Mesenchymal stem cell (in vitro differentiated cells and primary cell): ENCODE data around the gene ADAMTSL1.

Experiments
- DNase-seq: peaks from one replicate; pipeline ENCODE4 v3.0.0-alpha.2; 2013
- H2AFZ ChIP-seq: one replicate; pipeline ENCODE4 v1.6.1; 2013; ENCODE audit warnings: low read depth, mild to moderate bottlenecking, control low read depth, inconsistent platforms, low read length, moderate library complexity
- H2AK5ac ChIP-seq: 2 replicates; pipeline ENCODE4 v1.6.1; 2013; ENCODE audit warnings: low read length, moderate library complexity, mild to moderate bottlenecking, inconsistent platforms; ENCODE audit not compliant: severe bottlenecking
- H2BK120ac ChIP-seq: one replicate; pipeline ENCODE4 v1.6.1; 2013; ENCODE audit warnings: low read depth, mild to moderate bottlenecking, inconsistent platforms, low read length, moderate library complexity
- H2BK12ac ChIP-seq, 2 experiments: one replicate each; pipeline ENCODE4 v1.6.1; 2013; ENCODE audit warnings: inconsistent platforms in 2 of 2, low read length in 2 of 2, mild to moderate bottlenecking in 2 of 2, moderate library complexity in 2 of 2, control low read depth in 1 of 2
- H2BK15ac ChIP-seq: one replicate; pipeline ENCODE4 v1.6.1; 2013; ENCODE audit warnings: mild to moderate bottlenecking, low read depth, inconsistent platforms; ENCODE audit not compliant: poor library complexity, severe bottlenecking
- H2BK5ac ChIP-seq: 2 replicates; pipeline ENCODE4 v1.6.1; 2013; ENCODE audit warnings: low read depth, mild to moderate bottlenecking, low read length, control low read depth, inconsistent platforms; ENCODE audit not compliant: poor library complexity, severe bottlenecking
- H3K14ac ChIP-seq, 2 experiments: one replicate each; pipeline ENCODE4 v1.6.1; 2013; ENCODE audit warnings: inconsistent platforms in 2 of 2, low read length in 2 of 2, control low read depth in 1 of 2, mild to moderate bottlenecking in 1 of 2, moderate library complexity in 1 of 2
- H3K18ac ChIP-seq, 2 experiments: one replicate each; pipeline ENCODE4 v1.6.1; 2013; ENCODE audit warnings: inconsistent platforms in 2 of 2, low read length in 2 of 2, control low read depth in 1 of 2, low read depth in 1 of 2, mild to moderate bottlenecking in 1 of 2
- H3K23ac ChIP-seq, 2 experiments: one replicate each; pipeline ENCODE4 v1.6.1; 2013; ENCODE audit warnings: inconsistent platforms in 2 of 2, low read length in 2 of 2, mild to moderate bottlenecking in 2 of 2, moderate library complexity in 2 of 2, control low read depth in 1 of 2
- H3K27ac ChIP-seq: 2 replicates; pipeline ENCODE4 v1.5.1; 2013; ENCODE audit warnings: mild to moderate bottlenecking, moderate library complexity, low read length, control low read depth, inconsistent platforms; ENCODE audit not compliant: poor library complexity, severe bottlenecking
- H3K27me3 ChIP-seq, 2 experiments: 2 replicates each; pipeline versions ENCODE4 v1.6.1 to v1.7.0; 2013; ENCODE audit warnings: low read length in 2 of 2, mild to moderate bottlenecking in 2 of 2, moderate library complexity in 2 of 2, control low read depth in 1 of 2, inconsistent platforms in 1 of 2; ENCODE audit not compliant: control insufficient read depth in 1 of 2, insufficient read depth in 1 of 2
- H3K36me3 ChIP-seq, 2 experiments: 2 replicates each; pipeline versions ENCODE4 v1.6.1 to v1.7.0; 2013; ENCODE audit warnings: low read length in 2 of 2, control low read depth in 1 of 2, inconsistent platforms in 1 of 2, low read depth in 1 of 2, mild to moderate bottlenecking in 1 of 2; ENCODE audit not compliant: insufficient read depth in 2 of 2, control insufficient read depth in 1 of 2
- H3K4ac ChIP-seq, 2 experiments: one replicate each; pipeline ENCODE4 v1.6.1; 2013; ENCODE audit warnings: inconsistent platforms in 2 of 2, low read length in 2 of 2, mild to moderate bottlenecking in 2 of 2, moderate library complexity in 2 of 2, control low read depth in 1 of 2, low read depth in 1 of 2
- H3K4me1 ChIP-seq: 2 replicates; pipeline ENCODE4 v1.6.1; 2013; ENCODE audit warnings: low read depth, low read length, control low read depth; ENCODE audit not compliant: control insufficient read depth, insufficient read depth
- H3K4me2 ChIP-seq: 2 replicates; pipeline ENCODE4 v1.6.1; 2013; ENCODE audit warnings: low read length, mild to moderate bottlenecking, inconsistent platforms; ENCODE audit not compliant: poor library complexity, severe bottlenecking
- H3K4me3 ChIP-seq, 2 experiments: 2 replicates each; pipeline versions ENCODE4 v1.5.1 to v1.7.0; 2013; ENCODE audit warnings: low read length in 2 of 2, mild to moderate bottlenecking in 2 of 2, control low read depth in 1 of 2, low read depth in 1 of 2; ENCODE audit not compliant: insufficient read depth in 1 of 2
- H3K79me1 ChIP-seq: replicated peaks from 2 replicates; pipeline ENCODE4 v1.6.1; 2013; ENCODE audit warnings: mild to moderate bottlenecking, control low read depth, low read length, inconsistent platforms; ENCODE audit not compliant: poor library complexity, severe bottlenecking
- H3K9ac ChIP-seq: 2 replicates; pipeline ENCODE4 v1.7.0; 2013; ENCODE audit warnings: mild to moderate bottlenecking, low read length, moderate library complexity
- H3K9me3 ChIP-seq: 2 replicates; pipeline ENCODE4 v1.7.0; 2013; ENCODE audit warnings: mild to moderate bottlenecking, low read length; ENCODE audit not compliant: control insufficient read depth
- H4K8ac ChIP-seq: one replicate; pipeline ENCODE4 v1.6.1; 2013; ENCODE audit warnings: inconsistent platforms, mild to moderate bottlenecking, low read length, moderate library complexity
- H4K91ac ChIP-seq: one replicate; pipeline ENCODE4 v1.6.1; 2013; ENCODE audit warnings: mild to moderate bottlenecking, low read length, inconsistent platforms
- WGBS: methylation state at CpG from one replicate; pipeline ENCODE4 v1.1.7; 2013; ENCODE audit warnings: mixed read lengths; 5-methylcytosine and 5-hydroxymethylcytosine counted together

Gene ADAMTSL1

GRCh38 chr9:18857334-18857733, 383.4 kb downstream of the ADAMTSL1 start:
- H3K14ac ChIP-seq = no peak overlapping the region
- DNase-seq = no peak
- H4K8ac ChIP-seq = no peak overlapping the region
- no peaks in the 10 kb centered on the region for H3K27me3 ChIP-seq
- no peak overlapping the region for H3K23ac ChIP-seq
- H3K9me3 ChIP-seq = no peaks in the 10 kb centered on the region
- H2BK5ac ChIP-seq = no peak overlapping the region
- WGBS = 90% methylated on average over 1 of the region's 4 CpGs
- no peak overlapping the region for H3K18ac ChIP-seq
- no peak overlapping the region for H2BK12ac ChIP-seq
- no peaks in the 10 kb centered on the region for H3K79me1 ChIP-seq
- no peak overlapping the region for H3K4me2 ChIP-seq
- H3K4me1 ChIP-seq = peaks cover 5% of the 10 kb centered on the region
- no peak overlapping the region for H2AFZ ChIP-seq
- H3K27ac ChIP-seq = no peak overlapping the region
- no peak overlapping the region for H2AK5ac ChIP-seq
- no peak overlapping the region for H3K4me3 ChIP-seq
- no peak overlapping the region for H2BK120ac ChIP-seq
- no peak overlapping the region for H3K4ac ChIP-seq
- peaks cover 0 to 64% of the 10 kb centered on the region in 2 experiments for H3K36me3 ChIP-seq
- H4K91ac ChIP-seq = no peak overlapping the region
- no peak overlapping the region for H3K9ac ChIP-seq
- H2BK15ac ChIP-seq = no peak overlapping the region

- Histone ChIP-seq H2BK15ac (no peak overlapping the region), H3K23ac (no peak overlapping the region), H2BK120ac (no peak overlapping the region), H3K9me3 (no peaks in the 10 kb centered on the region), H2BK5ac (no peak overlapping the region), H3K18ac (no peak overlapping the region), H2BK12ac (no peak overlapping the region), H3K4me3 (no peak overlapping the region), H4K91ac (no peak overlapping the region), H2AFZ (no peak overlapping the region), H3K27ac (no peak overlapping the region), H3K36me3 (peaks cover 0 to 60% of the 10 kb centered on the region in 2 experiments), H3K27me3 (no peaks in the 10 kb centered on the region), H3K4me2 (no peak overlapping the region), H3K79me1 (no peaks in the 10 kb centered on the region), H2AK5ac (no peak overlapping the region), H3K4me1 (peaks cover 6% of the 10 kb centered on the region), H3K4ac (no peak overlapping the region), H3K14ac (no peak overlapping the region), H3K9ac (no peak overlapping the region), H4K8ac (no peak overlapping the region)
- 62% methylated on average over 1 of the region's 1 CpG for WGBS
- DNase-seq = no peak
These were observed 383.8 kb downstream of the ADAMTSL1 start for GRCh38 chr9:18857769-18858168.

- H2AK5ac ChIP-seq = peak overlapping the region; percentile 0
- H3K4me2 ChIP-seq = peak overlapping the region; percentile 30
- H2BK15ac ChIP-seq = no peak overlapping the region
- H3K14ac ChIP-seq = no peak overlapping the region
- H3K27ac ChIP-seq = peak overlapping the region; percentile 48
- H2AFZ ChIP-seq = no peak overlapping the region
- H2BK5ac ChIP-seq = no peak overlapping the region
- H4K8ac ChIP-seq = no peak overlapping the region
- peaks cover 0 to 57% of the 10 kb centered on the region in 2 experiments for H3K36me3 ChIP-seq
- no peak overlapping the region for H3K18ac ChIP-seq
- WGBS = 76% methylated on average over 13 of the region's 14 CpGs
- no peak for DNase-seq
- H3K4me1 ChIP-seq = peaks cover 6% of the 10 kb centered on the region
- peak overlapping the region in 1 of 2 experiments; percentile 42 for H3K4me3 ChIP-seq
- H3K4ac ChIP-seq = no peak overlapping the region
- no peaks in the 10 kb centered on the region for H3K79me1 ChIP-seq
- H2BK12ac ChIP-seq = no peak overlapping the region
- no peak overlapping the region for H2BK120ac ChIP-seq
- no peaks in the 10 kb centered on the region for H3K9me3 ChIP-seq
- H3K27me3 ChIP-seq = no peaks in the 10 kb centered on the region
- H4K91ac ChIP-seq = no peak overlapping the region
- H3K9ac ChIP-seq = peak overlapping the region; percentile 31
- no peak overlapping the region for H3K23ac ChIP-seq
These were observed 387.9 kb downstream of the ADAMTSL1 start for GRCh38 chr9:18861609-18862544.

GRCh38 chr9:18863791-18864190, 389.8 kb downstream of the ADAMTSL1 start:
- Histone ChIP-seq H2AK5ac (no peak overlapping the region), H3K79me1 (no peaks in the 10 kb centered on the region), H4K8ac (no peak overlapping the region), H2AFZ (no peak overlapping the region), H3K14ac (no peak overlapping the region), H2BK120ac (no peak overlapping the region), H2BK12ac (no peak overlapping the region), H3K4me3 (no peak overlapping the region), H3K4me1 (peaks cover 6% of the 10 kb centered on the region), H3K18ac (no peak overlapping the region), H3K9ac (peak overlapping the region; percentile 44), H2BK5ac (no peak overlapping the region), H3K27me3 (no peaks in the 10 kb centered on the region), H3K9me3 (no peaks in the 10 kb centered on the region), H3K27ac (no peak overlapping the region), H2BK15ac (no peak overlapping the region), H3K23ac (no peak overlapping the region), H3K36me3 (peaks cover 0 to 66% of the 10 kb centered on the region in 2 experiments), H4K91ac (no peak overlapping the region), H3K4ac (no peak overlapping the region), H3K4me2 (no peak overlapping the region)
- DNase-seq = no peak
- WGBS = 75% methylated on average over 1 of the region's 4 CpGs
